Activated CD8-positive, alpha-beta T cell treated with anti-CD3 and anti-CD28 coated beads for 36 hours (primary cell): ENCODE results near the gene TNS1. TPM values are rescaled to one million over a fixed set of nuclear protein-coding genes. Genes with fewer than 3 reads are reported as not detected.

Source experiments
- ATAC-seq: fragments of 200-7000 bp; cut with Tn5 transposase; one replicate; pipeline ENCODE4 v1.10.0; 2021; ENCODE audit warnings: mild to moderate bottlenecking, moderate library complexity
- CTCF ChIA-PET: fragments of 350-600 bp; sonication (Branson Sonifier 250); formaldehyde crosslinking; loops from one replicate; lab custom pipeline; 2021; ENCODE audit warnings: antibody characterized with exemption; lab: Charles Lee
- POLR2A ChIA-PET: fragments of 350-600 bp; sonication (Branson Sonifier 250); formaldehyde crosslinking; loops from one replicate; lab custom pipeline; 2021; ENCODE audit warnings: antibody characterized with exemption; lab: Charles Lee
- DNase-seq: peaks from one replicate; pipeline ENCODE4 v3.0.0-alpha.2; 2020
- H3K27ac Mint-ChIP-seq: one replicate; pipeline ENCODE4 v1.8.0; 2021; ENCODE audit warnings: mild to moderate bottlenecking, mixed read lengths
- H3K27me3 Mint-ChIP-seq: one replicate; pipeline ENCODE4 v1.8.0; 2021; ENCODE audit warnings: mixed read lengths
- H3K36me3 Mint-ChIP-seq: one replicate; pipeline ENCODE4 v1.8.0; 2021; ENCODE audit warnings: low read depth, mixed read lengths
- H3K4me1 Mint-ChIP-seq: one replicate; pipeline ENCODE4 v1.8.0; 2021; ENCODE audit warnings: low read depth, mixed read lengths
- H3K4me3 Mint-ChIP-seq: one replicate; pipeline ENCODE4 v1.8.0; 2021; ENCODE audit warnings: mild to moderate bottlenecking, moderate library complexity, mixed read lengths
- H3K9me3 Mint-ChIP-seq: one replicate; pipeline ENCODE4 v1.8.0; 2021; ENCODE audit warnings: mixed read lengths
- intact Hi-C: fragments of 100-400 bp; cut with micrococcal nuclease; formaldehyde crosslinking; loops from one replicate; pipeline ENCODE4 v1.10.0; 2022
- total RNA-seq, 2 experiments: library from RNA; stranded (reverse); gene quantifications; one replicate each; pipeline ENCODE4 v1.2.3, GENCODE V29; 2021
- TF ChIP-seq, protein P1 (sequence below): fragments of 200-600 bp; IDR thresholded peaks from one replicate; pipeline ENCODE4 v1.8.0; 2022; ENCODE audit warnings: antibody characterized with exemption, mild to moderate bottlenecking

Gene TNS1
- total RNA-seq, 2 experiments from 2014 or later: 1.8 to 2.0 TPM

- ChIA-PET POLR2A (no interaction called here), CTCF (interaction anchor here (2.1 kb wide), 1 partner anchor 79 kb away, joined by 7 read pairs; no protein-coding TSS in a partner anchor)
- TF ChIP-seq, protein P1, sequence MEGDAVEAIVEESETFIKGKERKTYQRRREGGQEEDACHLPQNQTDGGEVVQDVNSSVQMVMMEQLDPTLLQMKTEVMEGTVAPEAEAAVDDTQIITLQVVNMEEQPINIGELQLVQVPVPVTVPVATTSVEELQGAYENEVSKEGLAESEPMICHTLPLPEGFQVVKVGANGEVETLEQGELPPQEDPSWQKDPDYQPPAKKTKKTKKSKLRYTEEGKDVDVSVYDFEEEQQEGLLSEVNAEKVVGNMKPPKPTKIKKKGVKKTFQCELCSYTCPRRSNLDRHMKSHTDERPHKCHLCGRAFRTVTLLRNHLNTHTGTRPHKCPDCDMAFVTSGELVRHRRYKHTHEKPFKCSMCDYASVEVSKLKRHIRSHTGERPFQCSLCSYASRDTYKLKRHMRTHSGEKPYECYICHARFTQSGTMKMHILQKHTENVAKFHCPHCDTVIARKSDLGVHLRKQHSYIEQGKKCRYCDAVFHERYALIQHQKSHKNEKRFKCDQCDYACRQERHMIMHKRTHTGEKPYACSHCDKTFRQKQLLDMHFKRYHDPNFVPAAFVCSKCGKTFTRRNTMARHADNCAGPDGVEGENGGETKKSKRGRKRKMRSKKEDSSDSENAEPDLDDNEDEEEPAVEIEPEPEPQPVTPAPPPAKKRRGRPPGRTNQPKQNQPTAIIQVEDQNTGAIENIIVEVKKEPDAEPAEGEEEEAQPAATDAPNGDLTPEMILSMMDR: no peak
- Mint-ChIP-seq H3K4me3 (no peak overlapping the region), H3K27me3 (no peaks in the 10 kb centered on the region), H3K27ac (no peak overlapping the region), H3K36me3 (no peaks in the 10 kb centered on the region), H3K4me1 (no peaks in the 10 kb centered on the region), H3K9me3 (no peaks in the 10 kb centered on the region)
- intact Hi-C loops: no loop called here
- DNase-seq (no peak), ATAC-seq (no peak)
These were observed 133.9 kb downstream of the TNS1 start for GRCh38 chr2:217868911-217869334.

- POLR2A ChIA-PET: no interaction called here
- DNase-seq (no peak), ATAC-seq (no peak)
These were observed 134.4 kb downstream of the TNS1 start for GRCh38 chr2:217868265-217868892.

DNA sequence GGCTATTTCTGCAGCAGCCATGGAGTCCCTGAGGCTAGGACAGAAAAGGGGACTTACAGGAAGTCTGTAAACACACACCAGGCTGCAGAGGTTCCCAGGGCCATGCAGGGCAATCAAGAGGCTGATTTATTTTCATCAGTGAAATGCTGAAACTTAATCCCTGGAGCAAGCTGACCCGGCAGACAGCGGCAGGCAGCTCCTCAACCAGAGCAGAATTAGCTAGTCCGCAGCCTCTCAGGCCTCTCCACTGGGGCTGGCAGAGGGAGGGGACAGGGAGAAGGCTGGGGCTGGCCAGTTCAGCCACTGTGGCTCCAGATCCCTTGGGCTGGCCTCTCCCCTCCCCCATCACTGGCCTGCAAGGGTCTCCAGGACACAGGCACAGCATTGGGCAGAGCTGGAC, 136.3 kb downstream of the TNS1 start:
- ChIA-PET POLR2A (no interaction called here), CTCF (interaction anchor here (1.0 kb wide), 1 partner anchor 81 kb away, joined by 4 read pairs; no protein-coding TSS in a partner anchor)
- DNase-seq (no peak), ATAC-seq (no peak)
- Mint-ChIP-seq H3K4me1 (no peaks in the 10 kb centered on the region), H3K4me3 (no peak overlapping the region), H3K36me3 (no peaks in the 10 kb centered on the region), H3K27me3 (no peaks in the 10 kb centered on the region), H3K27ac (no peak overlapping the region), H3K9me3 (no peaks in the 10 kb centered on the region)
- TF ChIP-seq, protein P1: no peak
- intact Hi-C loops: no loop called here

More at GRCh38 chr2:217868265-217868892, 134.4 kb downstream of the TNS1 start:
- no peaks in the 10 kb centered on the region for H3K4me1 Mint-ChIP-seq
- intact Hi-C loops: no loop called here
- no peaks in the 10 kb centered on the region for H3K27me3 Mint-ChIP-seq
- TF ChIP-seq, protein P1: no peak
- CTCF ChIA-PET: interaction anchor here (2.1 kb wide), 1 partner anchor 79 kb away, joined by 7 read pairs; no protein-coding TSS in a partner anchor
- H3K9me3 Mint-ChIP-seq: no peaks in the 10 kb centered on the region
- no peak overlapping the region for H3K27ac Mint-ChIP-seq
- no peaks in the 10 kb centered on the region for H3K36me3 Mint-ChIP-seq
- no peak overlapping the region for H3K4me3 Mint-ChIP-seq

GRCh38 chr2:217864963-217865772, 137.6 kb downstream of the TNS1 start:
- ATAC-seq (peak; percentile 89), DNase-seq (peak; percentile 52)
- ChIA-PET CTCF (interaction anchor here (1.2 kb wide), 1 partner anchor 76 kb away, joined by 3 read pairs; no protein-coding TSS in a partner anchor), POLR2A (no interaction called here)
- no peaks in the 10 kb centered on the region for H3K36me3 Mint-ChIP-seq
- TF ChIP-seq, protein P1: no peak
- H3K27ac Mint-ChIP-seq: no peak overlapping the region
- H3K4me3 Mint-ChIP-seq: no peak overlapping the region
- no peaks in the 10 kb centered on the region for H3K4me1 Mint-ChIP-seq
- intact Hi-C loops: no loop called here
- H3K27me3 Mint-ChIP-seq: no peaks in the 10 kb centered on the region
- no peaks in the 10 kb centered on the region for H3K9me3 Mint-ChIP-seq

DNA sequence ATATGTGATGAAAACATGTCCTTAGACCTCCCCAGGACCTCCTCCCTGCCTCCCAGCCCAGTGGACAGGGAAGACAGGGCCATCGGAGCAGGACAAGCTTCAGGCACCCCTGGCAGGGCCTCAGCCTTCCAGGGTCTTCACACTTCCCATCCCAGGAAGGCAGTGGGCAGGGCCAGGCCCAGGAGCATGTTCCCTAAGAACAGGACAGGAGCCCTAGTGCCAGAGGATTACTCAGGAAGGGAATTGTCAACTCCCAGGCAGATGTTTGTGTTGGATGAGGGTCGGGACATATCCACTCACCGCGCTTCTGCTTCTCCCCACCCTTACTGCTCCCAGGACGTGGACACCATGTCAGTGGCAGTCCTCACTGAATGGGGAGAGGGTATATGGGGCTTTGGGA, 138.9 kb downstream of the TNS1 start:
- CTCF ChIA-PET: no interaction called here
- no peaks in the 10 kb centered on the region for H3K4me1 Mint-ChIP-seq
- intact Hi-C loops: no loop called here

More for the DNA sequence above, 138.9 kb downstream of the TNS1 start:
- Mint-ChIP-seq H3K27me3 (no peaks in the 10 kb centered on the region), H3K27ac (no peak overlapping the region), H3K36me3 (no peaks in the 10 kb centered on the region), H3K4me3 (no peak overlapping the region), H3K9me3 (no peaks in the 10 kb centered on the region)
- no peak for ATAC-seq
- no peak for DNase-seq
- POLR2A ChIA-PET: no interaction called here
- TF ChIP-seq, protein P1: no peak
